ENCODE measurements around the gene RPL18A. TPM values are rescaled to one million over a fixed set of nuclear protein-coding genes. Genes with fewer than 3 reads are reported as not detected.

Gene RPL18A
- total RNA-seq, 1 experiment from 2014 or later: 2,837 TPM

DNA sequence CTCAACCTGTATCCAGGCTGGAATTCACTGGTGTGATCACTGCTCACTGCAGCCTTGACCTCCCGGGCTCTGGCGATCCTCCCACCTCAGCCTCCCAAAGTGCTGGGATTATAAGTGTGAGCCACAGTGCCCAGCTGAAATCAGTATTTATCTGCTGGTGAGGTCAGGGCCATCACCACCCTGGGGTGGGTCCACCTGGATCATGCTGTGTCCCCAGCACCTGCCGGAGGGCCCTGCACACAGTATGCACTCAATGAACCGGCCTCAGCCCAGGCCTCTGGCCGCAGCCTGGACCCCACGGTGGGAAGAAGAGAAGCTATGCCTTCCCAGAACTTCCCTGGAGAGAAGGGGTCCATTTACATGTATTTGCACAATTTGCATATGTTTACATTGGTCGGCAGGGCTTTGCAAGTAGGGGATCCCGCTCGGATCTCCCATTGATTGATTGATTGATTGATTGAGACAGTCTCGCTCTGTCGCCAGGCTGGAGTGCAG lies 9.5 kb downstream of the RPL18A start:
- Histone ChIP-seq H3K79me2 (ENCODE audit: insufficient read depth, low read length) (no peaks in the 10 kb centered on the region), H3K27ac (ENCODE audit: insufficient read length, low read depth, low read length) (no peak overlapping the region)

More for the DNA sequence above, 9.5 kb downstream of the RPL18A start:
- peak; percentile 70 for DNase-seq
- Histone ChIP-seq H3K14ac (ENCODE audit: insufficient read depth, low read length) (no peak overlapping the region), H3K79me1 (ENCODE audit: insufficient read depth, low read depth, low read length, poor library complexity, severe bottlenecking) (no peaks in the 10 kb centered on the region), H3K23ac (ENCODE audit: insufficient read length, low read depth, low read length) (no peak overlapping the region), H3K18ac (ENCODE audit: insufficient read length, low read depth, low read length) (no peak overlapping the region), H2BK15ac (ENCODE audit: low read depth, low read length) (no peak overlapping the region), H3K4ac (ENCODE audit: low read depth, low read length) (no peak overlapping the region), H3K9me3 (ENCODE audit: control insufficient read depth, low read depth, low read length) (no peaks in the 10 kb centered on the region), H3K23me2 (ENCODE audit: insufficient read length, low read depth, low read length, poor library complexity, severe bottlenecking) (peaks cover 4% of the 10 kb centered on the region), H3K4me2 (ENCODE audit: insufficient read depth, insufficient read length, low read length) (no peak overlapping the region), H3K4me1 (ENCODE audit: insufficient read depth, low read length) (no peaks in the 10 kb centered on the region; the same call in 1 of the 2 replicates), H2BK120ac (ENCODE audit: low read depth, low read length, poor library complexity, severe bottlenecking) (no peak overlapping the region), H4K91ac (ENCODE audit: insufficient read length, low read depth, low read length) (no peak overlapping the region), H4K20me1 (ENCODE audit: control insufficient read depth, insufficient read depth, insufficient read length) (no peaks in the 10 kb centered on the region), H2BK12ac (ENCODE audit: insufficient read length, low read depth, low read length) (no peak overlapping the region), H2BK5ac (ENCODE audit: insufficient read length, low read length) (no peak overlapping the region), H3K27me3 (ENCODE audit: insufficient read depth, low read length) (no peaks in the 10 kb centered on the region; the same call in 1 of the 2 replicates), H2AK5ac (ENCODE audit: insufficient read length, low read length) (no peak overlapping the region), H3K56ac (ENCODE audit: insufficient read length, low read depth, low read length) (no peak overlapping the region), H2AFZ (ENCODE audit: low read length) (no peak overlapping the region), H4K8ac (replicated peaks; ENCODE audit: insufficient read length, low read depth, low read length) (no peak overlapping the region), H2BK20ac (ENCODE audit: low read depth, low read length, poor library complexity, severe bottlenecking) (no peak overlapping the region), H3T11ph (ENCODE audit: low read length) (no peak overlapping the region), H4K5ac (ENCODE audit: insufficient read length, low read depth, low read length) (no peak overlapping the region), H3K9ac (ENCODE audit: extremely low read depth, insufficient read length, low read length) (no peak overlapping the region)
- no CpG with 5 or more reads among the region's 11 CpGs for WGBS (ENCODE audit: extremely low coverage, insufficient read length, low lambda C conversion rate)
- Mint-ChIP-seq H3K9me3 (no peaks in the 10 kb centered on the region; a peak in 2 of 5 replicates), H3K27ac (peak overlapping the region; percentile 6 to 88 (median 87); a peak in 6 of 7 replicates), H3K4me1 (peaks cover 12 to 24% of the 10 kb centered on the region in 2 experiments), H3K27me3 (ENCODE audit: low read depth) (peaks cover 45% of the 10 kb centered on the region), H3K36me3 (ENCODE audit: insufficient read depth in 1 of 3, low read depth in 3 of 3) (peaks cover 0 to 17% (median 5%) of the 10 kb centered on the region in 3 experiments; a peak in 3 of 7 replicates), H3K4me3 (peak overlapping the region; percentile 29 to 48; a peak in 2 of 5 replicates)
- TF ChIP-seq, protein P1, sequence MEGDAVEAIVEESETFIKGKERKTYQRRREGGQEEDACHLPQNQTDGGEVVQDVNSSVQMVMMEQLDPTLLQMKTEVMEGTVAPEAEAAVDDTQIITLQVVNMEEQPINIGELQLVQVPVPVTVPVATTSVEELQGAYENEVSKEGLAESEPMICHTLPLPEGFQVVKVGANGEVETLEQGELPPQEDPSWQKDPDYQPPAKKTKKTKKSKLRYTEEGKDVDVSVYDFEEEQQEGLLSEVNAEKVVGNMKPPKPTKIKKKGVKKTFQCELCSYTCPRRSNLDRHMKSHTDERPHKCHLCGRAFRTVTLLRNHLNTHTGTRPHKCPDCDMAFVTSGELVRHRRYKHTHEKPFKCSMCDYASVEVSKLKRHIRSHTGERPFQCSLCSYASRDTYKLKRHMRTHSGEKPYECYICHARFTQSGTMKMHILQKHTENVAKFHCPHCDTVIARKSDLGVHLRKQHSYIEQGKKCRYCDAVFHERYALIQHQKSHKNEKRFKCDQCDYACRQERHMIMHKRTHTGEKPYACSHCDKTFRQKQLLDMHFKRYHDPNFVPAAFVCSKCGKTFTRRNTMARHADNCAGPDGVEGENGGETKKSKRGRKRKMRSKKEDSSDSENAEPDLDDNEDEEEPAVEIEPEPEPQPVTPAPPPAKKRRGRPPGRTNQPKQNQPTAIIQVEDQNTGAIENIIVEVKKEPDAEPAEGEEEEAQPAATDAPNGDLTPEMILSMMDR (conservative IDR thresholded peaks at IDR 0.05): no peak

Measured in H9 (cell line).